K562 (cell line): Measurements from ENCODE around the gene PRELID3B. TPM values are rescaled to one million over a fixed set of nuclear protein-coding genes. Genes with fewer than 3 reads are reported as not detected.

Source experiments
- CBX2 ChIP-seq: fragments of 200-600 bp; sonication (generic); IDR thresholded peaks from one replicate; pipeline ENCODE4 v1.6.1; 2012; ENCODE audit warnings: mild to moderate bottlenecking, low read length, inconsistent platforms; ENCODE audit not compliant: insufficient read depth, poor library complexity, severe bottlenecking
- CTBP1 ChIP-seq: fragments of 450-650 bp; IDR thresholded peaks from 2 replicates; pipeline ENCODE4 v1.6.1; 2016; ENCODE audit warnings: borderline replicate concordance
- EWSR1 ChIP-seq: fragments of 450-650 bp; IDR thresholded peaks from 2 replicates; pipeline ENCODE4 v1.6.1; 2018; ENCODE audit warnings: borderline replicate concordance, mild to moderate bottlenecking, low read depth, moderate library complexity; ENCODE audit not compliant: partially characterized antibody
- KLF10 ChIP-seq: fragments of 250-450 bp; sonication (Bioruptor Pico); IDR thresholded peaks from 2 replicates; pipeline ENCODE4 v1.6.1; 2021; ENCODE audit warnings: matching md5 sums
- MEIS2 ChIP-seq: fragments of 450-650 bp; IDR thresholded peaks from 2 replicates; pipeline ENCODE4 v1.6.1; 2014; ENCODE audit warnings: mild to moderate bottlenecking; ENCODE audit not compliant: partially characterized antibody
- NFYB ChIP-seq: IDR thresholded peaks from 2 replicates; pipeline ENCODE4 v1.6.1; 2011; ENCODE audit warnings: mild to moderate bottlenecking, moderate library complexity; ENCODE audit not compliant: insufficient read length; ENCODE audit errors: extremely low read depth
- POLR2A ChIP-seq: fragments of 450-650 bp; conservative IDR thresholded peaks from 2 replicates; pipeline ENCODE4 v1.6.1; 2016
- POLR3G ChIP-seq: IDR thresholded peaks from 2 replicates; pipeline ENCODE4 v1.6.1; 2011; ENCODE audit not compliant: insufficient read length, insufficient replicate concordance; ENCODE audit errors: extremely low read depth
- PYGO2 ChIP-seq: fragments of 450-650 bp; IDR thresholded peaks from 2 replicates; pipeline ENCODE4 v1.6.1; 2016; ENCODE audit warnings: mild to moderate bottlenecking, missing genetic modification characterization, moderate library complexity, missing compliant biosample characterization
- SIRT6 ChIP-seq: IDR thresholded peaks from one replicate; pipeline ENCODE4 v1.6.1; 2012; ENCODE audit warnings: low read depth, mild to moderate bottlenecking, control low read depth, inconsistent platforms, low read length, moderate library complexity
- SRF ChIP-seq, 2 experiments: fragments of 250-450, 450-650 bp in 1 of 2; sonication (Bioruptor Pico) in 1 of 2; sonication (generic) in 1 of 2; formaldehyde crosslinking; IDR thresholded peaks; 2 replicates each; pipeline versions ENCODE4 v1.5.0 to v1.5.1; 2020 to 2022; ENCODE audit warnings: mild to moderate bottlenecking in 1 of 2, missing genetic modification reagents in 1 of 2
- STAT5A ChIP-seq: IDR thresholded peaks from 2 replicates; pipeline ENCODE4 v1.6.1; 2012; ENCODE audit warnings: low read length, inconsistent platforms, borderline replicate concordance
- TBL1XR1 ChIP-seq, 2 experiments: IDR thresholded peaks; 2 replicates each; pipeline ENCODE4 v1.6.1; 2012; ENCODE audit warnings: improper control_type of control experiment in 2 of 2, low read length in 2 of 2, mild to moderate bottlenecking in 1 of 2
- TOE1 ChIP-seq, 2 experiments: fragments of 450-650 bp in 1 of 2; sonication (generic) in 1 of 2; formaldehyde crosslinking in 1 of 2; IDR thresholded peaks; 2 replicates each; pipeline versions ENCODE4 v1.7.1 to v1.8.0; 2016 to 2022; ENCODE audit warnings: borderline replicate concordance in 2 of 2, mild to moderate bottlenecking in 2 of 2, antibody characterized with exemption in 1 of 2, inconsistent platforms in 1 of 2, low read depth in 1 of 2, missing genetic modification reagents in 1 of 2, moderate library complexity in 1 of 2
- ZBTB26 ChIP-seq: fragments of 450-650 bp; formaldehyde crosslinking; IDR thresholded peaks from 2 replicates; pipeline ENCODE4 v1.4.0; 2022; ENCODE audit warnings: missing genetic modification characterization
- ZFX ChIP-seq: sonication (generic); formaldehyde crosslinking; IDR thresholded peaks from 2 replicates; pipeline ENCODE4 v1.8.0; 2022; ENCODE audit warnings: mild to moderate bottlenecking, missing genetic modification reagents, moderate library complexity
- ZKSCAN1 ChIP-seq: fragments of 150-350 bp; IDR thresholded peaks from 2 replicates; pipeline ENCODE4 v1.6.1; 2016; ENCODE audit warnings: low read depth, low read length
- ZNF318 ChIP-seq, 2 experiments: fragments of 450-650 bp; IDR thresholded peaks; 2 replicates each; pipeline ENCODE4 v1.6.1; 2016; ENCODE audit warnings: mild to moderate bottlenecking in 2 of 2, borderline replicate concordance in 1 of 2, low read depth in 1 of 2, moderate library complexity in 1 of 2
- ZNF77 ChIP-seq: fragments of 250-450 bp; sonication (Bioruptor Pico); IDR thresholded peaks from 2 replicates; pipeline ENCODE4 v1.5.0; 2020
- polyA plus RNA-seq, 8 experiments: library from polyadenylated mRNA; depleted of rRNA in 4 of 8; stranded (reverse) in 5 of 8; unstranded in 3 of 8; fragments of >200 nt; fragmentation: Nextera tagmentation in 2 of 8; fragmentation: Illumina TruSeq in 1 of 8; extraction: Ambion mirVana in 2 of 8; extraction: Trizol in 1 of 8; gene quantifications; 2 replicates each; pipeline versions ENCODE4 v1.2.1 to v1.2.3, GENCODE V29; 2011 to 2014; ENCODE audit warnings: inconsistent platforms in 1 of 8, missing spikeins in 1 of 8
- total RNA-seq, 7 experiments: library from RNA; depleted of rRNA in 6 of 7; stranded (reverse); fragments of >200 nt in 6 of 7; fragmentation: Illumina TruSeq in 2 of 7; extraction: Trizol in 2 of 7; gene quantifications; 2 replicates each; pipeline versions ENCODE4 v1.2.1 to v1.2.3, GENCODE V29; 2011 to 2021; ENCODE audit warnings: low replicate concordance in 1 of 7

PRELID3B gene
- total and polyA plus RNA-seq, 9 of the 15 experiments (the other 6 are each of a cell fraction or from before 2014, with no cell fraction given) = 77.0 to 186 (median 101) TPM

GRCh38 chr20:59042151-59042795, at the start of gene PRELID3B (continued):
- TF ChIP-seq TOE1 (IDR thresholded peaks at IDR 0.05; ENCODE audit: borderline replicate concordance) (no peak), TOE1 (CRISPR knock-in tag; IDR thresholded peaks at IDR 0.05; ENCODE audit: borderline replicate concordance, low read depth) (no peak), TBL1XR1 (IDR thresholded peaks at IDR 0.05; ENCODE audit: low read length in 2 of 2) (no peak), STAT5A (no peak), SIRT6 (no peak), ZBTB26 (no peak), CTBP1 (no peak), POLR2A (peak; percentile 65), ZNF318 (IDR thresholded peaks at IDR 0.05; ENCODE audit: borderline replicate concordance in 1 of 2, low read depth in 1 of 2) (no peak), NFYB (no peak), PYGO2 (tag) (no peak), EWSR1 (no peak), ZKSCAN1 (no peak), SRF (CRISPR knock-in tag; IDR thresholded peaks at IDR 0.05) (no peak; a peak in 1 of 4 replicates), KLF10 (no peak), MEIS2 (no peak), ZNF77 (no peak), ZFX (CRISPR knock-in tag) (peak; percentile 94), CBX2 (no peak), POLR3G (no peak)
